ENCODE results near the gene CHST11.

CHST11 gene

DNA sequence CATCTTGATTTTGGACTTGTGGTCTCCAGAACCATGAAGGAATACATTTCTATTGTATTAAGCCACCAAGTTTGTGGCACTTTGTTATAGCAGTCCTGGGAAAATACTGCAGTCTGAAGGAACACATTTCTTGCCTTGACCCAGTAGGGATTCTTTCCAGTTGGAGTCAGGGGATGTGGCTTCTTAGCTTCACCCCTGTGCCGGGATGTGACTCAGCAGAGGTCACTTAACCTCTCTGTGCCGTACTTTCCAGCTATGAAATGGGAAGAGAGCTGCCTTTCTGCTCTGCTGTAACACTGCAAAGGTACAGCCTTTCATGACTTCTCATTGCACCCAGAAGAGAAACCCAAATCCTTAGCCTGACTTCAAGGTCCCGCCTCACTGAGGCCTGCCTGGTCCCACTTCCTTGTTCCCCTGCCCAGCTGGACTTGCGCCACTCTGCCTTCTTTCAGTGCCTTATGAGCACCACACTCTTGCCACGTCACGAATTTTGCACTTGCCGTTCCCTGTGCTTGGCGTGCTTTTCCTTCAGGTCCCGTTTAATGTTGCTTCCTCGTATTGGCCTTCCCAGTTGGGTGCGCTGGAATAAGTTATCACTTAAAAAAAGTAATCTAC, 24.2 kb downstream of the CHST11 start:
- no peak overlapping the region for H3K27ac Mint-ChIP-seq
- H3K27me3 Mint-ChIP-seq (ENCODE audit: low read depth, poor library complexity), result no peaks in the 10 kb centered on the region
- H3K4me1 Mint-ChIP-seq, result peaks cover 13% of the 10 kb centered on the region
- no peak overlapping the region for H3K4me3 Mint-ChIP-seq
- H3K9me3 Mint-ChIP-seq, result peaks cover 20% of the 10 kb centered on the region
- TF ChIP-seq, protein P1, sequence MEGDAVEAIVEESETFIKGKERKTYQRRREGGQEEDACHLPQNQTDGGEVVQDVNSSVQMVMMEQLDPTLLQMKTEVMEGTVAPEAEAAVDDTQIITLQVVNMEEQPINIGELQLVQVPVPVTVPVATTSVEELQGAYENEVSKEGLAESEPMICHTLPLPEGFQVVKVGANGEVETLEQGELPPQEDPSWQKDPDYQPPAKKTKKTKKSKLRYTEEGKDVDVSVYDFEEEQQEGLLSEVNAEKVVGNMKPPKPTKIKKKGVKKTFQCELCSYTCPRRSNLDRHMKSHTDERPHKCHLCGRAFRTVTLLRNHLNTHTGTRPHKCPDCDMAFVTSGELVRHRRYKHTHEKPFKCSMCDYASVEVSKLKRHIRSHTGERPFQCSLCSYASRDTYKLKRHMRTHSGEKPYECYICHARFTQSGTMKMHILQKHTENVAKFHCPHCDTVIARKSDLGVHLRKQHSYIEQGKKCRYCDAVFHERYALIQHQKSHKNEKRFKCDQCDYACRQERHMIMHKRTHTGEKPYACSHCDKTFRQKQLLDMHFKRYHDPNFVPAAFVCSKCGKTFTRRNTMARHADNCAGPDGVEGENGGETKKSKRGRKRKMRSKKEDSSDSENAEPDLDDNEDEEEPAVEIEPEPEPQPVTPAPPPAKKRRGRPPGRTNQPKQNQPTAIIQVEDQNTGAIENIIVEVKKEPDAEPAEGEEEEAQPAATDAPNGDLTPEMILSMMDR (IDR thresholded peaks at IDR 0.05), result no peak
- peaks cover 73% of the 10 kb centered on the region for H3K36me3 Mint-ChIP-seq (ENCODE audit: low read depth)
- DNase-seq, result no peak

DNA sequence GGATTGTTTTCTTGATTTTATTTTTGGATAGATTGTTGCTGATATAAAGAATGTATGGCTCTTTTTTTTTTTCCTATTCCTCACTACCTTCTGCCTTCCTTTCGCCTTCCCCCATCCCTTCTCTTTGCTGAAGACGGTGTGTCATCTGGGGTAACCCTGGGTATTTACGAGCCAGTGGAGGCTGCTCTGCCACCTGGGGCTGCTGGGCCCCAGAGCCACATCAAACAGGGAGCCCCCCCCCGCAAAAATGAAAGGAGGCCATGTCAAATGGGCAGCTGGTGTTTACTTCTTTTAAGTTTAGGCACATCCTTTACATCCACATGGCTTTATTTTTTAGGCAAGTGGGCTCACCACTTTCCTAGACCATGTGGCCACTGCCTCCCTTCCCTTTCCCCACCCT, 25.4 kb downstream of the CHST11 start:
- Mint-ChIP-seq H3K4me3 (no peak overlapping the region), H3K27ac (no peak overlapping the region), H3K4me1 (peaks cover 25% of the 10 kb centered on the region), H3K27me3 (ENCODE audit: low read depth, poor library complexity) (no peaks in the 10 kb centered on the region), H3K9me3 (peaks cover 20% of the 10 kb centered on the region), H3K36me3 (ENCODE audit: low read depth) (peaks cover 67% of the 10 kb centered on the region)
- TF ChIP-seq, protein P1 (IDR thresholded peaks at IDR 0.05), result no peak
- DNase-seq, result no peak

DNA sequence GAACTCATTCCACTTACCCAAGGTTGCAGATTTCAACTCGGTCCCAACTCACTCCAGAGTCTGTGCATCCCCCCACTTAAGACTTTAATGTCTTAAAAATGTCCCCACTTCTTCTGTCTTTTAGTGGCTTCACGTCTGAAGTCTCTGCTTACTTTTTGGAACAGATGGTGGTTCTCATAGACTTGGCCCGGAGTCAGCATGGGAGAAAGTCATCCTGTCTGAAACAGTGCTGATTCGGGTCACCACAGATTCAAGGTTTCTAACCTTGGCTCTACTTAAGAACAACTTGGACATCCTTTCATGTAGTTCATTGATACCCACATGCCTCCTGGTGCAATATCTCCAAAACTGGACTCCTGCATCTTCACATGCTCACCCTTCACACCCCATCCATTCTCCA, 26.0 kb downstream of the CHST11 start:
- Mint-ChIP-seq H3K27me3 (ENCODE audit: low read depth, poor library complexity) (no peaks in the 10 kb centered on the region), H3K36me3 (ENCODE audit: low read depth) (peaks cover 61% of the 10 kb centered on the region), H3K9me3 (peaks cover 14% of the 10 kb centered on the region), H3K4me3 (no peak overlapping the region), H3K27ac (no peak overlapping the region), H3K4me1 (peaks cover 29% of the 10 kb centered on the region)
- DNase-seq, result no peak
- TF ChIP-seq, protein P1 (IDR thresholded peaks at IDR 0.05), result no peak

DNA sequence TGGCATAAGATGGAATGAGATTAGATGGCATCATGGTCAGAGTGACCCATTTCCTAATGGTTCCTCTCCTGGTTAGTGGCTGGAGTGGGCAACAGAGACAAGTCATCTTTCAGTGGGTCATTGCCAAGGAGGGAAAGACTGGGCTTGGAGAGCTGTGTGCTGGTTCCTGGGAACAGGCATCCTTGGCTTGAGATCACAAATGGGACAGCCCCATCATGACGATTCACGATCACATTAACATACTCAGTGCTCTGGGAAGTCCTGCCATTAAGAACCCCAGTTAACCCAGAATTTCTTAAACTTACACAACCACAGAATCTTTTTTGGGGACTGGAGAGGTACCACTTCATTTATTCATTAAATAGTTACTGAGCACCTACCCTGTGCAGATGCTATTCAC, 27.3 kb downstream of the CHST11 start:
- no peak for DNase-seq
- Mint-ChIP-seq H3K4me1 (peaks cover 29% of the 10 kb centered on the region), H3K36me3 (ENCODE audit: low read depth) (peaks cover 54% of the 10 kb centered on the region), H3K4me3 (no peak overlapping the region), H3K27ac (no peak overlapping the region), H3K27me3 (ENCODE audit: low read depth, poor library complexity) (peaks cover 4% of the 10 kb centered on the region), H3K9me3 (peaks cover 6% of the 10 kb centered on the region)
- TF ChIP-seq, protein P1 (IDR thresholded peaks at IDR 0.05), result no peak

DNA sequence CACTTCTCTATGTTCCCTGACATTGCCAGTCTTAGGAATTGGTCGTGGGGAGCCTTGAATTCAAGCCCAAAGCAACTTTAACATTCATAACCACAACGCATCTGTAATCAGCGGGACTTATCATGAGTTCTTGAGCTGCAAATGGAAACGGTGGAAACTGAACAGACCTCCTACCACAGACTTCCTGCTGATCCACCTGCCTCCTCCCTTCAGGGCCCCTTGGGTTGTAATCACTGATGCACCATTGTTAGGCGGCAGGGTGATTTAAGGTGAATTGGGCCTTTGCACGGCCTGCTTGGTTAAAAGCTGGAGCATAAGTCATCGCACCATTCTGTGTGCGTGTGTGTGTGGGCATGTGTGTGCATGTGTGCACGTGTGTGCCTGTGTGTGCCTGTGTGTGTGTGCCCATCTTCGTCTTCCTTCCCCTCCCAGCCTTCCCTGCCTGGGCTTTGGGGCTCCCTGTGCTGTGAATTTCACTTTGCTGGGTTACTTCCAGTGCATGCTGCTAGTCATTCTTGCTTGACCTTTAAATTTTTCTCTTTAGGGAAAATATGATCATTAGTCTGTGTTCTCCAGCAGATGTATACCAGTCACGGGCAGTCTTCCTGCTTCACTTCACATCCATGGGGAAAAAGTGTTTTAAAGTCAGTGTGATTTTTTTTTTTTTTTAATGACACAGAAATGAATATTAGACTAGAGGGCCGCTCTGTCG, 29.1 kb downstream of the CHST11 start:
- no peak for DNase-seq
- no peak overlapping the region for H3K4me3 Mint-ChIP-seq
- H3K9me3 Mint-ChIP-seq, result peaks cover 6% of the 10 kb centered on the region
- H3K27me3 Mint-ChIP-seq (ENCODE audit: low read depth, poor library complexity), result peaks cover 4% of the 10 kb centered on the region
- H3K27ac Mint-ChIP-seq, result no peak overlapping the region
- TF ChIP-seq, protein P1 (IDR thresholded peaks at IDR 0.05), result no peak
- peaks cover 37% of the 10 kb centered on the region for H3K36me3 Mint-ChIP-seq (ENCODE audit: low read depth)
- peaks cover 35% of the 10 kb centered on the region for H3K4me1 Mint-ChIP-seq

DNA sequence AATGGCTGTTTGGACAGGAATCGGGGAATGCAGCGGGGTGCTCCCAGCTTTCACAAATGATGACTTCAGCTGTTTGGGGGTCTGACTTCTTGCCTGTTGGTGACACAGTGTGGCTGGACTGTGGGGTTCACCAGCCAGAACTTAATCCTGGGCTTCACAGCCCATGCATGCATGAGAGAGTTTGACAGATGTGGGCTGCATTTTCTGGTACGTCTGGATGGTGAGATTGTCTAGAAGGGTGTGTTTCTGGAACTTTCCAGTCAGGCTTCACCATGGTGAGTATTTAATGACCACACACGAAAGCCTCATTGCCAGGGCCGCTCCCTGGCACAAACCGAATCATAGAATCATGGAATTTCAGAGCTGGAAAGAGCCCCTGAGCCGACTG, 29.6 kb downstream of the CHST11 start:
- peaks cover 3% of the 10 kb centered on the region for H3K9me3 Mint-ChIP-seq
- peaks cover 39% of the 10 kb centered on the region for H3K4me1 Mint-ChIP-seq
- H3K4me3 Mint-ChIP-seq, result no peak overlapping the region
- TF ChIP-seq, protein P1 (IDR thresholded peaks at IDR 0.05), result no peak
- no peak overlapping the region for H3K27ac Mint-ChIP-seq
- peaks cover 4% of the 10 kb centered on the region for H3K27me3 Mint-ChIP-seq (ENCODE audit: low read depth, poor library complexity)
- peaks cover 32% of the 10 kb centered on the region for H3K36me3 Mint-ChIP-seq (ENCODE audit: low read depth)
- no peak for DNase-seq

Measured in nephron progenitor cell (in vitro differentiated cells).